Activated T-cell treated with anti-CD3 and anti-CD28 coated beads, Interleukin-2, amount 50 U/mL, for 24 hours (primary cell): ENCODE measurements around the gene RBPJ.

ENCODE experiments used
- DNase-seq: peaks from one replicate; pipeline ENCODE4 v3.0.0-alpha.2; 2020
- H3K27ac Mint-ChIP-seq: 2 replicates; pipeline ENCODE4 v1.8.0; 2020; ENCODE audit warnings: mild to moderate bottlenecking, mixed read lengths
- H3K27me3 Mint-ChIP-seq: 2 replicates; pipeline ENCODE4 v1.8.0; 2020; ENCODE audit warnings: mixed read lengths
- H3K36me3 Mint-ChIP-seq: 2 replicates; pipeline ENCODE4 v1.8.0; 2020; ENCODE audit warnings: low read depth, mixed read lengths
- H3K4me1 Mint-ChIP-seq: 2 replicates; pipeline ENCODE4 v1.8.0; 2020; ENCODE audit warnings: low read depth, mixed read lengths
- H3K4me3 Mint-ChIP-seq: 2 replicates; pipeline ENCODE4 v1.8.0; 2020; ENCODE audit warnings: mild to moderate bottlenecking, moderate library complexity, mixed read lengths
- H3K9me3 Mint-ChIP-seq: 2 replicates; pipeline ENCODE4 v1.8.0; 2020; ENCODE audit warnings: mixed read lengths

RBPJ gene

GRCh38 chr4:26424153-26424552 is 103.3 kb downstream of the RBPJ start:
- H3K4me1 Mint-ChIP-seq, result peaks cover 4% of the 10 kb centered on the region
- no peaks in the 10 kb centered on the region for H3K9me3 Mint-ChIP-seq
- H3K27me3 Mint-ChIP-seq, result no peaks in the 10 kb centered on the region
- no peak overlapping the region for H3K4me3 Mint-ChIP-seq
- peaks cover 90% of the 10 kb centered on the region for H3K36me3 Mint-ChIP-seq
- H3K27ac Mint-ChIP-seq, result no peak overlapping the region
- no peak for DNase-seq

GRCh38 chr4:26424838-26425237 is 104.0 kb downstream of the RBPJ start:
- Mint-ChIP-seq H3K4me3 (no peak overlapping the region), H3K36me3 (peaks cover 93% of the 10 kb centered on the region), H3K4me1 (peaks cover 4% of the 10 kb centered on the region), H3K27me3 (no peaks in the 10 kb centered on the region), H3K27ac (no peak overlapping the region), H3K9me3 (no peaks in the 10 kb centered on the region)
- no peak for DNase-seq

- H3K4me1 Mint-ChIP-seq, result peaks cover 4% of the 10 kb centered on the region
- H3K4me3 Mint-ChIP-seq, result no peak overlapping the region
- H3K36me3 Mint-ChIP-seq, result peaks cover 96% of the 10 kb centered on the region
- H3K9me3 Mint-ChIP-seq, result no peaks in the 10 kb centered on the region
- no peaks in the 10 kb centered on the region for H3K27me3 Mint-ChIP-seq
- no peak overlapping the region for H3K27ac Mint-ChIP-seq
- DNase-seq, result no peak
Measured at GRCh38 chr4:26425953-26426352, 105.1 kb downstream of the RBPJ start.

GRCh38 chr4:26426892-26427291 is 106.1 kb downstream of the RBPJ start:
- Mint-ChIP-seq H3K27me3 (no peaks in the 10 kb centered on the region), H3K36me3 (peaks cover 96% of the 10 kb centered on the region), H3K27ac (no peak overlapping the region), H3K4me3 (no peak overlapping the region), H3K9me3 (no peaks in the 10 kb centered on the region), H3K4me1 (peaks cover 2% of the 10 kb centered on the region)
- no peak for DNase-seq

GRCh38 chr4:26429910-26430309 is 109.1 kb downstream of the RBPJ start:
- Mint-ChIP-seq H3K4me3 (no peak overlapping the region), H3K27me3 (no peaks in the 10 kb centered on the region), H3K9me3 (no peaks in the 10 kb centered on the region), H3K27ac (no peak overlapping the region), H3K36me3 (peaks cover 97% of the 10 kb centered on the region), H3K4me1 (peaks cover 2% of the 10 kb centered on the region)
- DNase-seq, result no peak

- Mint-ChIP-seq H3K27ac (no peak overlapping the region), H3K4me3 (no peak overlapping the region), H3K4me1 (peaks cover 2% of the 10 kb centered on the region), H3K9me3 (no peaks in the 10 kb centered on the region), H3K36me3 (peaks cover 97% of the 10 kb centered on the region), H3K27me3 (no peaks in the 10 kb centered on the region)
- DNase-seq, result no peak
Measured at GRCh38 chr4:26431461-26432180, 110.8 kb downstream of the RBPJ start.

GRCh38 chr4:26432419-26432818 is 111.6 kb downstream of the RBPJ start:
- Mint-ChIP-seq H3K4me3 (no peak overlapping the region), H3K9me3 (no peaks in the 10 kb centered on the region), H3K27ac (no peak overlapping the region), H3K4me1 (no peaks in the 10 kb centered on the region), H3K27me3 (no peaks in the 10 kb centered on the region), H3K36me3 (peaks cover 97% of the 10 kb centered on the region)
- DNase-seq, result no peak

- DNase-seq, result no peak
- no peaks in the 10 kb centered on the region for H3K4me1 Mint-ChIP-seq
- no peaks in the 10 kb centered on the region for H3K9me3 Mint-ChIP-seq
- no peaks in the 10 kb centered on the region for H3K27me3 Mint-ChIP-seq
- peak overlapping the region; percentile 4 for H3K27ac Mint-ChIP-seq
- no peak overlapping the region for H3K4me3 Mint-ChIP-seq
- H3K36me3 Mint-ChIP-seq, result peaks cover 98% of the 10 kb centered on the region
Measured at GRCh38 chr4:26433556-26433955, 112.7 kb downstream of the RBPJ start.

GRCh38 chr4:26434030-26434639 is 113.3 kb downstream of the RBPJ start:
- Mint-ChIP-seq H3K36me3 (peaks cover 96% of the 10 kb centered on the region), H3K4me3 (no peak overlapping the region), H3K27ac (peak overlapping the region; percentile 22), H3K9me3 (no peaks in the 10 kb centered on the region), H3K4me1 (no peaks in the 10 kb centered on the region), H3K27me3 (no peaks in the 10 kb centered on the region)
- no peak for DNase-seq

- Mint-ChIP-seq H3K27me3 (peaks cover 3% of the 10 kb centered on the region), H3K27ac (no peak overlapping the region), H3K4me1 (no peaks in the 10 kb centered on the region), H3K9me3 (peaks cover 7% of the 10 kb centered on the region), H3K36me3 (peaks cover 37% of the 10 kb centered on the region), H3K4me3 (no peak overlapping the region)
- no peak for DNase-seq
Measured at GRCh38 chr4:26441102-26441501, 120.3 kb downstream of the RBPJ start.

- H3K4me1 Mint-ChIP-seq, result no peaks in the 10 kb centered on the region
- H3K27ac Mint-ChIP-seq, result no peak overlapping the region
- H3K9me3 Mint-ChIP-seq, result peaks cover 7% of the 10 kb centered on the region
- peaks cover 31% of the 10 kb centered on the region for H3K36me3 Mint-ChIP-seq
- no peak overlapping the region for H3K4me3 Mint-ChIP-seq
- H3K27me3 Mint-ChIP-seq, result peaks cover 3% of the 10 kb centered on the region
- DNase-seq, result no peak
Measured at GRCh38 chr4:26441771-26442170, 121.0 kb downstream of the RBPJ start.

- Mint-ChIP-seq H3K36me3 (peaks cover 9% of the 10 kb centered on the region), H3K9me3 (peaks cover 7% of the 10 kb centered on the region), H3K4me3 (no peak overlapping the region), H3K4me1 (no peaks in the 10 kb centered on the region), H3K27ac (no peak overlapping the region), H3K27me3 (peaks cover 3% of the 10 kb centered on the region)
- DNase-seq, result no peak
Measured at GRCh38 chr4:26447378-26447777, 126.6 kb downstream of the RBPJ start.

- DNase-seq, result no peak
- Mint-ChIP-seq H3K4me1 (no peaks in the 10 kb centered on the region), H3K4me3 (no peak overlapping the region), H3K27me3 (no peaks in the 10 kb centered on the region), H3K9me3 (peaks cover 2% of the 10 kb centered on the region), H3K27ac (peak overlapping the region; percentile 41), H3K36me3 (no peaks in the 10 kb centered on the region)
Measured at GRCh38 chr4:26450418-26450817, 129.6 kb downstream of the RBPJ start.

- no peaks in the 10 kb centered on the region for H3K36me3 Mint-ChIP-seq
- no peak overlapping the region for H3K27ac Mint-ChIP-seq
- peaks cover 2% of the 10 kb centered on the region for H3K9me3 Mint-ChIP-seq
- no peaks in the 10 kb centered on the region for H3K4me1 Mint-ChIP-seq
- DNase-seq, result no peak
- no peaks in the 10 kb centered on the region for H3K27me3 Mint-ChIP-seq
- no peak overlapping the region for H3K4me3 Mint-ChIP-seq
Measured at GRCh38 chr4:26451597-26451996, 130.8 kb downstream of the RBPJ start.
